Effector memory CD8-positive, alpha-beta T cell (primary cell): ENCODE results near the gene PRKAB1.

Experiments used
- ATAC-seq: fragments of 150-1000 bp; cut with Tn5 transposase; replicated peaks from 2 replicates; pipeline ENCODE4 v1.10.0; 2021; ENCODE audit warnings: mild to moderate bottlenecking, moderate library complexity
- DNase-seq, 3 experiments: peaks; one replicate each; pipeline ENCODE4 v3.0.0; 2021
- H3K27ac Mint-ChIP-seq, 2 donors: one replicate each; pipeline ENCODE4 v1.8.0; 2022; ENCODE audit warnings: mild to moderate bottlenecking in 2 of 2, mixed read lengths in 2 of 2, moderate library complexity in 2 of 2
- H3K27me3 Mint-ChIP-seq, 2 donors: one replicate each; pipeline ENCODE4 v1.8.0; 2022; ENCODE audit warnings: mixed read lengths in 2 of 2
- H3K36me3 Mint-ChIP-seq: one replicate; pipeline ENCODE4 v1.8.0; 2022; ENCODE audit warnings: mild to moderate bottlenecking, moderate library complexity, mixed read lengths; ENCODE audit not compliant: insufficient read depth
- H3K4me1 Mint-ChIP-seq, 2 donors: one replicate each; pipeline ENCODE4 v1.8.0; 2022; ENCODE audit warnings: low read depth in 2 of 2, mixed read lengths in 2 of 2
- H3K4me3 Mint-ChIP-seq, 2 donors: one replicate each; pipeline ENCODE4 v1.8.0; 2022; ENCODE audit warnings: mild to moderate bottlenecking in 2 of 2, mixed read lengths in 2 of 2, moderate library complexity in 2 of 2
- H3K9me3 Mint-ChIP-seq, 2 donors: one replicate each; pipeline ENCODE4 v1.8.0; 2022; ENCODE audit warnings: mixed read lengths in 2 of 2

PRKAB1 gene

GRCh38 chr12:119714614-119715267 lies 46.8 kb downstream of the PRKAB1 start:
- Mint-ChIP-seq H3K36me3 (no peaks in the 10 kb centered on the region), H3K27me3 (no peaks in the 10 kb centered on the region)
- DNase-seq: no peak

GRCh38 chr12:119715268-119715620 lies 47.3 kb downstream of the PRKAB1 start:
- no peaks in the 10 kb centered on the region for H3K27me3 Mint-ChIP-seq
- no peaks in the 10 kb centered on the region for H3K4me1 Mint-ChIP-seq
- DNase-seq: no peak
- H3K27ac Mint-ChIP-seq: no peak overlapping the region
- H3K36me3 Mint-ChIP-seq: no peaks in the 10 kb centered on the region
- no peak for ATAC-seq
- no peak overlapping the region for H3K4me3 Mint-ChIP-seq
- H3K9me3 Mint-ChIP-seq: no peaks in the 10 kb centered on the region

More at GRCh38 chr12:119714614-119715267, 46.8 kb downstream of the PRKAB1 start:
- Mint-ChIP-seq H3K9me3 (no peaks in the 10 kb centered on the region), H3K4me1 (no peaks in the 10 kb centered on the region), H3K27ac (no peak overlapping the region), H3K4me3 (no peak overlapping the region)
- ATAC-seq: no peak

- H3K36me3 Mint-ChIP-seq: no peaks in the 10 kb centered on the region
These were observed 50.2 kb downstream of the PRKAB1 start for GRCh38 chr12:119718141-119718540.

GRCh38 chr12:119720349-119720748 lies 52.4 kb downstream of the PRKAB1 start:
- no peaks in the 10 kb centered on the region for H3K27me3 Mint-ChIP-seq
- no peaks in the 10 kb centered on the region for H3K9me3 Mint-ChIP-seq
- DNase-seq (no peak), ATAC-seq (no peak)
- no peak overlapping the region for H3K4me3 Mint-ChIP-seq
- H3K4me1 Mint-ChIP-seq: no peaks in the 10 kb centered on the region
- no peak overlapping the region for H3K27ac Mint-ChIP-seq
- H3K36me3 Mint-ChIP-seq: peaks cover 5% of the 10 kb centered on the region

More at GRCh38 chr12:119718141-119718540, 50.2 kb downstream of the PRKAB1 start:
- ATAC-seq (no peak), DNase-seq (no peak)
- Mint-ChIP-seq H3K4me1 (no peaks in the 10 kb centered on the region), H3K27me3 (no peaks in the 10 kb centered on the region), H3K9me3 (no peaks in the 10 kb centered on the region), H3K27ac (no peak overlapping the region), H3K4me3 (no peak overlapping the region)

GRCh38 chr12:119721306-119721705 lies 53.4 kb downstream of the PRKAB1 start:
- Mint-ChIP-seq H3K27ac (no peak overlapping the region), H3K9me3 (no peaks in the 10 kb centered on the region), H3K36me3 (peaks cover 5% of the 10 kb centered on the region), H3K27me3 (no peaks in the 10 kb centered on the region), H3K4me3 (no peak overlapping the region), H3K4me1 (no peaks in the 10 kb centered on the region)
- DNase-seq (no peak), ATAC-seq (no peak)

GRCh38 chr12:119725523-119725922 lies 57.6 kb downstream of the PRKAB1 start:
- no peak for ATAC-seq
- no peaks in the 10 kb centered on the region for H3K4me1 Mint-ChIP-seq
- DNase-seq: no peak
- peaks cover 5% of the 10 kb centered on the region for H3K36me3 Mint-ChIP-seq
- H3K27ac Mint-ChIP-seq: no peak overlapping the region
- H3K4me3 Mint-ChIP-seq: no peak overlapping the region
- no peaks in the 10 kb centered on the region for H3K27me3 Mint-ChIP-seq
- no peaks in the 10 kb centered on the region for H3K9me3 Mint-ChIP-seq

- ATAC-seq (no peak), DNase-seq (no peak)
- Mint-ChIP-seq H3K4me1 (no peaks in the 10 kb centered on the region), H3K36me3 (peaks cover 5% of the 10 kb centered on the region), H3K27me3 (no peaks in the 10 kb centered on the region), H3K4me3 (no peak overlapping the region), H3K9me3 (no peaks in the 10 kb centered on the region), H3K27ac (no peak overlapping the region)
These were observed 59.9 kb downstream of the PRKAB1 start for GRCh38 chr12:119727600-119728443.

GRCh38 chr12:119728444-119728745 lies 60.5 kb downstream of the PRKAB1 start:
- H3K4me3 Mint-ChIP-seq: no peak overlapping the region
- H3K27ac Mint-ChIP-seq: no peak overlapping the region

GRCh38 chr12:119729871-119730270 lies 61.9 kb downstream of the PRKAB1 start:
- no peak for ATAC-seq
- H3K27me3 Mint-ChIP-seq: no peaks in the 10 kb centered on the region
- H3K27ac Mint-ChIP-seq: no peak overlapping the region
- no peaks in the 10 kb centered on the region for H3K36me3 Mint-ChIP-seq
- no peaks in the 10 kb centered on the region for H3K9me3 Mint-ChIP-seq
- no peak for DNase-seq
- H3K4me1 Mint-ChIP-seq: no peaks in the 10 kb centered on the region
- no peak overlapping the region for H3K4me3 Mint-ChIP-seq

More at GRCh38 chr12:119728444-119728745, 60.5 kb downstream of the PRKAB1 start:
- Mint-ChIP-seq H3K36me3 (peaks cover 5% of the 10 kb centered on the region), H3K27me3 (no peaks in the 10 kb centered on the region), H3K4me1 (no peaks in the 10 kb centered on the region), H3K9me3 (no peaks in the 10 kb centered on the region)
- ATAC-seq: no peak
- DNase-seq: no peak

- H3K4me1 Mint-ChIP-seq: no peaks in the 10 kb centered on the region
- no peaks in the 10 kb centered on the region for H3K36me3 Mint-ChIP-seq
- no peaks in the 10 kb centered on the region for H3K9me3 Mint-ChIP-seq
- no peak overlapping the region for H3K4me3 Mint-ChIP-seq
- no peak for ATAC-seq
- no peaks in the 10 kb centered on the region for H3K27me3 Mint-ChIP-seq
- no peak for DNase-seq
- H3K27ac Mint-ChIP-seq: no peak overlapping the region
These were observed 62.4 kb downstream of the PRKAB1 start for GRCh38 chr12:119730381-119730780.
